ENCODE measurements around the gene RHBDL1. TPM values are rescaled to one million over a fixed set of nuclear protein-coding genes. Genes with fewer than 3 reads are reported as not detected.

Gene RHBDL1
- total and polyA plus RNA-seq, 10 of the 15 experiments (the other 5 are each of a cell fraction or from before 2014, with no cell fraction given): 0.04 to 1.3 (median 0.65) TPM; not detected in 5

DNA sequence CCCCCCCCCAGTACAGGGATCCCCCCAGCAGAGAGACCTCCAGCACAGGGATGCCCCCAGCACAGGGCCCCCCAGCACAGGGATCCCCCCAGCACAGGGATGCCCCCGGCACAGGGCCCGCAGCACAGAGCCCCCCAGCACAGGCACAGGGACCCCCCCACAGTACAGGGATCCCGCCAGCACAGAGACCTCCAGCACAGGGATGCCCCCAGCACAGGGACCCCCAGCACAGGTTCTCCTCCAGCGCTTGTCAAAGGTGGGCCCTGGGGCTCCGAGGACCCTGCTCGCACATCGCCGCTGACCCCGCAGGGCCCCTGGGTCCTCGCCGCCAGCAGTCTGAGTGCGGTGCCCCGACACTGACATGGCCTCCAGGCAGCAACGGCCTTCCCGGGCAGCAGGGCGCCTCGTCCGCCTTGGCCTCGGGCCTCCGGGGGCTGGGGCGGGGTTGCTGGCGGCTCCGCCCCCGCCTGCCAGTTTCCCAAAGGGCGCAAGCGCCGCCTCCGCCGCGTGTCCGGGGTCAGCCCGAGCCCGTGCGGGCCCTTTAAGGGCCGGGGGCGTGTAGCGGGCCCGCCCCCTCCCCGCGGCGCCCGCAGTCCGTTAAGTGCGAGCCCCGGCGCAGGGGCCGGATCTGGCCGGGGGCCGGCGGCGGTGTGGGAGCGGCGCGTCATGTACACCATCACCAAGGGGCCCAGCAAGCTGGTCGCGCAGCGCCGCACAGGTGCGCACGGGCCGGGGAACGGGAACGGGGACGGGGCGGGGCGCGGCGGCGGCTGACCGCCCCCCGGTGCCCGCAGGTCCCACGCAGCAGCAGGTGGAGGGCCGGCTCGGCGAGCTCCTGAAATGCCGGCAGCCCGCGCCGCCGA is 33.9 kb upstream of the RHBDL1 start, which contains the start of gene MCRIP2:
Gene MCRIP2, plus strand, starts transcription at position 503 of the 863 bp plus-strand sequence. Its CDS starts 164 bp downstream, at position 667.
- DNase-seq (ENCODE audit: low read depth, low spot score) (peak; percentile 34), FAIRE-seq (peak; percentile 77), ATAC-seq (peak; percentile 80)
- Histone ChIP-seq H3K4me1 (ENCODE audit: control insufficient read depth, insufficient read depth, low read length) (peaks cover 13% of the 10 kb centered on the region), H3K4me3 (peak within 1 kb of the TSS; percentile 98), H3K36me3 (ENCODE audit: control insufficient read depth in 2 of 2, insufficient read depth in 2 of 2, low read length in 1 of 2) (no peaks in the 10 kb centered on the region; a peak in 2 of 4 replicates), H3K79me2 (ENCODE audit: control insufficient read depth, insufficient read depth, low read length) (peaks cover 30% of the 10 kb centered on the region), H3K27me3 (replicated peaks in 1 of 2; ENCODE audit: control insufficient read depth in 2 of 2, insufficient read depth in 2 of 2, low read length in 1 of 2) (no peaks in the 10 kb centered on the region), H2AFZ (ENCODE audit: control insufficient read depth, low read depth, low read length) (peak within 1 kb of the TSS; percentile 74), H3K27ac (ENCODE audit: control insufficient read depth, insufficient read depth) (peak within 1 kb of the TSS; percentile 83), H3K9ac (ENCODE audit: control insufficient read depth, insufficient read depth, low read length) (peak within 1 kb of the TSS; percentile 89), H3K4me2 (ENCODE audit: control insufficient read depth, insufficient read depth) (peak within 1 kb of the TSS; percentile 72), H4K20me1 (ENCODE audit: control insufficient read depth, insufficient read depth) (no peaks in the 10 kb centered on the region), H3K9me3 (replicated peaks; ENCODE audit: control insufficient read depth, insufficient read depth, low read length) (no peaks in the 10 kb centered on the region)
- POLR2A ChIA-PET: no interaction called here
- in situ Hi-C loops (cut with MboI): no loop called here
- CTCF ChIA-PET: interaction anchor here (1.0 kb wide), 1 partner anchor 163 kb away, joined by 3 read pairs; no protein-coding TSS in a partner anchor
- 2% methylated on average over 73 of the region's 81 CpGs for WGBS (ENCODE audit: insufficient coverage, insufficient replicate concordance, low lambda C conversion rate, missing lambda C conversion rate)
- intact Hi-C loops (cut with micrococcal nuclease; ENCODE audit: unreplicated experiment): no loop called here
- RAD21 ChIA-PET (ENCODE audit: unreplicated experiment): no interaction called here
- SMC1A ChIA-PET (ENCODE audit: uncharacterized antibody, unreplicated experiment): no interaction called here
- no TSS peak for BruUV-seq (replicated peaks)
- TF ChIP-seq CHD1 (IDR thresholded peaks at IDR 0.05; ENCODE audit: low read depth, low read length) (no peak), RCOR1 (conservative IDR thresholded peaks at IDR 0.05; ENCODE audit: low read depth, low read length) (no peak), BHLHE40 (IDR thresholded peaks at IDR 0.05; ENCODE audit: borderline replicate concordance in 1 of 2, low read depth in 2 of 2, low read length in 1 of 2) (peak; percentile 78 to 92; a peak in 3 of 4 replicates), SREBF2 (IDR thresholded peaks at IDR 0.05; ENCODE audit: low read length) (no peak), CEBPB (IDR thresholded peaks at IDR 0.05; ENCODE audit: borderline replicate concordance in 1 of 2, low read depth in 2 of 2, low read length in 2 of 2) (no peak), DPF2 (IDR thresholded peaks at IDR 0.05) (peak; percentile 74), ZZZ3 (IDR thresholded peaks at IDR 0.05; ENCODE audit: control insufficient read depth, insufficient read length, low read depth) (no peak), BRCA1 (IDR thresholded peaks at IDR 0.05; ENCODE audit: low read depth, low read length) (no peak), CREB1 (IDR thresholded peaks at IDR 0.05; ENCODE audit: low read depth) (no peak), RELA (IDR thresholded peaks at IDR 0.05; ENCODE audit: borderline replicate concordance, partially characterized antibody) (no peak), ATF7 (IDR thresholded peaks at IDR 0.05; ENCODE audit: low read depth) (no peak), TBL1XR1 (IDR thresholded peaks at IDR 0.05; ENCODE audit: low read depth, low read length) (no peak), POU2F2 (IDR thresholded peaks at IDR 0.05; ENCODE audit: borderline replicate concordance, low read depth, low read length) (peak; percentile 53; the same call in 2 of the 3 replicates), ZSCAN29 (IDR thresholded peaks at IDR 0.05) (no peak), SRF (IDR thresholded peaks at IDR 0.05; ENCODE audit: low read depth in 2 of 2, low read length in 2 of 2) (peak in 1 of 2 experiments; percentile 20; a peak in 1 of 4 replicates)
- TF ChIP-seq, protein P1, sequence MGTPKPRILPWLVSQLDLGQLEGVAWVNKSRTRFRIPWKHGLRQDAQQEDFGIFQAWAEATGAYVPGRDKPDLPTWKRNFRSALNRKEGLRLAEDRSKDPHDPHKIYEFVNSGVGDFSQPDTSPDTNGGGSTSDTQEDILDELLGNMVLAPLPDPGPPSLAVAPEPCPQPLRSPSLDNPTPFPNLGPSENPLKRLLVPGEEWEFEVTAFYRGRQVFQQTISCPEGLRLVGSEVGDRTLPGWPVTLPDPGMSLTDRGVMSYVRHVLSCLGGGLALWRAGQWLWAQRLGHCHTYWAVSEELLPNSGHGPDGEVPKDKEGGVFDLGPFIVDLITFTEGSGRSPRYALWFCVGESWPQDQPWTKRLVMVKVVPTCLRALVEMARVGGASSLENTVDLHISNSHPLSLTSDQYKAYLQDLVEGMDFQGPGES (IDR thresholded peaks at IDR 0.05): no peak
- TF ChIP-seq, protein P2, sequence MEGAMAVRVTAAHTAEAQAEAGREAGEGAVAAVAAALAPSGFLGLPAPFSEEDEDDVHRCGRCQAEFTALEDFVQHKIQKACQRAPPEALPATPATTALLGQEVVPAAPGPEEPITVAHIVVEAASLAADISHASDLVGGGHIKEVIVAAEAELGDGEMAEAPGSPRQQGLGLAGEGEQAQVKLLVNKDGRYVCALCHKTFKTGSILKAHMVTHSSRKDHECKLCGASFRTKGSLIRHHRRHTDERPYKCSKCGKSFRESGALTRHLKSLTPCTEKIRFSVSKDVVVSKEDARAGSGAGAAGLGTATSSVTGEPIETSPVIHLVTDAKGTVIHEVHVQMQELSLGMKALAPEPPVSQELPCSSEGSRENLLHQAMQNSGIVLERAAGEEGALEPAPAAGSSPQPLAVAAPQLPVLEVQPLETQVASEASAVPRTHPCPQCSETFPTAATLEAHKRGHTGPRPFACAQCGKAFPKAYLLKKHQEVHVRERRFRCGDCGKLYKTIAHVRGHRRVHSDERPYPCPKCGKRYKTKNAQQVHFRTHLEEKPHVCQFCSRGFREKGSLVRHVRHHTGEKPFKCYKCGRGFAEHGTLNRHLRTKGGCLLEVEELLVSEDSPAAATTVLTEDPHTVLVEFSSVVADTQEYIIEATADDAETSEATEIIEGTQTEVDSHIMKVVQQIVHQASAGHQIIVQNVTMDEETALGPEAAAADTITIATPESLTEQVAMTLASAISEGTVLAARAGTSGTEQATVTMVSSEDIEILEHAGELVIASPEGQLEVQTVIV (IDR thresholded peaks at IDR 0.05; ENCODE audit: borderline replicate concordance, partially characterized antibody): no peak
- TF ChIP-seq, protein P3, sequence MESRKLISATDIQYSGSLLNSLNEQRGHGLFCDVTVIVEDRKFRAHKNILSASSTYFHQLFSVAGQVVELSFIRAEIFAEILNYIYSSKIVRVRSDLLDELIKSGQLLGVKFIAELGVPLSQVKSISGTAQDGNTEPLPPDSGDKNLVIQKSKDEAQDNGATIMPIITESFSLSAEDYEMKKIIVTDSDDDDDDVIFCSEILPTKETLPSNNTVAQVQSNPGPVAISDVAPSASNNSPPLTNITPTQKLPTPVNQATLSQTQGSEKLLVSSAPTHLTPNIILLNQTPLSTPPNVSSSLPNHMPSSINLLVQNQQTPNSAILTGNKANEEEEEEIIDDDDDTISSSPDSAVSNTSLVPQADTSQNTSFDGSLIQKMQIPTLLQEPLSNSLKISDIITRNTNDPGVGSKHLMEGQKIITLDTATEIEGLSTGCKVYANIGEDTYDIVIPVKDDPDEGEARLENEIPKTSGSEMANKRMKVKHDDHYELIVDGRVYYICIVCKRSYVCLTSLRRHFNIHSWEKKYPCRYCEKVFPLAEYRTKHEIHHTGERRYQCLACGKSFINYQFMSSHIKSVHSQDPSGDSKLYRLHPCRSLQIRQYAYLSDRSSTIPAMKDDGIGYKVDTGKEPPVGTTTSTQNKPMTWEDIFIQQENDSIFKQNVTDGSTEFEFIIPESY (IDR thresholded peaks at IDR 0.05): no peak
